Fibroblast of lung (primary cell): ENCODE measurements around the gene THSD7B.

ENCODE experiments used
- EZH2 ChIP-seq: IDR thresholded peaks from 2 replicates; pipeline ENCODE4 v1.5.1; 2012; ENCODE audit warnings: low read length, control low read depth, mild to moderate bottlenecking; ENCODE audit errors: missing control alignments
- TF ChIP-seq, protein P1 (sequence below), 2 donors: IDR thresholded peaks in 1 of 2; conservative IDR thresholded peaks in 1 of 2; 1 replicate in 1 of 2; 2 replicates in 1 of 2; pipeline ENCODE4 v1.5.1; 2011 to 2012; ENCODE audit warnings: low read length in 2 of 2, control low read depth in 1 of 2, inconsistent platforms in 1 of 2, low read depth in 1 of 2, mild to moderate bottlenecking in 1 of 2

DNA sequence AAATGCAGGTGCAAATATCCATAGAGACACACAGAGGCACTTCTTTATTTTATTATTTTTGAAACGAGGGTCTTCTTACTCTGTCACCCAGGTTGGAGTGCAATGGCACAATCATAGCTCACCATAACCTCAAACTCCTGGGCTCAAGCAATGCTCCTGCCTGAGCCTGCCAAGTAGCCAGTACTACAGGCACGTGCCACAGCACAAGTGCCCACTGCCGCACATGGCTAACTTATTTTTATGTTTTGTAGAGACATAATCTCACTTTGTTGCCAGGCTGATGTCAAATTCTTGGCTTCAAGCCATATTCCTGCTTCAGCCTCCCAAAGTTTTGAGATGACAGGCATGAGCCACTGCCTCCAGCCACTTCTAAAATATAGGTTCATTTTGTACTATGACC, 537.6 kb downstream of the THSD7B start:
- TF ChIP-seq, protein P1, sequence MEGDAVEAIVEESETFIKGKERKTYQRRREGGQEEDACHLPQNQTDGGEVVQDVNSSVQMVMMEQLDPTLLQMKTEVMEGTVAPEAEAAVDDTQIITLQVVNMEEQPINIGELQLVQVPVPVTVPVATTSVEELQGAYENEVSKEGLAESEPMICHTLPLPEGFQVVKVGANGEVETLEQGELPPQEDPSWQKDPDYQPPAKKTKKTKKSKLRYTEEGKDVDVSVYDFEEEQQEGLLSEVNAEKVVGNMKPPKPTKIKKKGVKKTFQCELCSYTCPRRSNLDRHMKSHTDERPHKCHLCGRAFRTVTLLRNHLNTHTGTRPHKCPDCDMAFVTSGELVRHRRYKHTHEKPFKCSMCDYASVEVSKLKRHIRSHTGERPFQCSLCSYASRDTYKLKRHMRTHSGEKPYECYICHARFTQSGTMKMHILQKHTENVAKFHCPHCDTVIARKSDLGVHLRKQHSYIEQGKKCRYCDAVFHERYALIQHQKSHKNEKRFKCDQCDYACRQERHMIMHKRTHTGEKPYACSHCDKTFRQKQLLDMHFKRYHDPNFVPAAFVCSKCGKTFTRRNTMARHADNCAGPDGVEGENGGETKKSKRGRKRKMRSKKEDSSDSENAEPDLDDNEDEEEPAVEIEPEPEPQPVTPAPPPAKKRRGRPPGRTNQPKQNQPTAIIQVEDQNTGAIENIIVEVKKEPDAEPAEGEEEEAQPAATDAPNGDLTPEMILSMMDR (conservative IDR thresholded peaks at IDR 0.05 in 1 of 2, IDR thresholded peaks at IDR 0.05 in 1 of 2; ENCODE audit: low read depth in 1 of 2, low read length in 2 of 2) = no peak
- no peak for TF ChIP-seq EZH2
